HCT116 (cell line): ENCODE measurements around the gene AGAP1. TPM values are rescaled to one million over a fixed set of nuclear protein-coding genes. Genes with fewer than 3 reads are reported as not detected.

Experiments
- ATAC-seq: fragments of 200-7000 bp; cut with Tn5 transposase; 2 replicates; pipeline ENCODE4 v1.9.1; 2020; ENCODE audit warnings: mild to moderate bottlenecking, moderate library complexity
- BruUV-seq: library from RNA; stranded (reverse); fragments of 400-500 nt; replicated peaks from 2 replicates; lab custom pipeline; 2021; lab: Mats Ljungman, UMichigan
- CTCF ChIA-PET: fragments of 300-600 bp; sonication (Branson Sonifier 250); formaldehyde crosslinking; loops from one replicate; lab custom pipeline; 2021; ENCODE audit warnings: antibody characterized with exemption; lab: Charles Lee
- POLR2A ChIA-PET: fragments of 300-600, 350-600 bp; sonication (Branson Sonifier 250); formaldehyde crosslinking; loops from one replicate; lab custom pipeline; 2021; ENCODE audit warnings: antibody characterized with exemption; lab: Charles Lee
- RAD21 ChIA-PET, 2 experiments: fragments of 300-600 bp; sonication (Branson Sonifier 250); formaldehyde crosslinking; loops; one replicate each; lab custom pipeline; 2023; ENCODE audit warnings: low total read pairs in 2 of 2; ENCODE audit not compliant: uncharacterized antibody in 2 of 2, unreplicated experiment in 2 of 2, low non-redundant PET in 1 of 2; lab: Charles Lee
- DNase-seq: peaks from one replicate; pipeline ENCODE4 v3.0.0-alpha.2; 2010; ENCODE audit warnings: low read depth, low spot score
- H2AFZ ChIP-seq: fragments of 200-600 bp; shearing (Covaris generic), sonication (generic); 2 replicates; pipeline ENCODE4 v1.6.1; 2017; ENCODE audit warnings: low read depth, mixed run types, mixed read lengths, antibody characterized with exemption, low read length; ENCODE audit not compliant: poor library complexity, severe bottlenecking
- H3K27ac ChIP-seq: 2 replicates; pipeline ENCODE4 v1.5.1; 2012; ENCODE audit warnings: low read depth, low read length
- H3K27me3 ChIP-seq: fragments of 200-600 bp; sonication (generic); 2 replicates; pipeline ENCODE4 v1.6.1; 2016; ENCODE audit warnings: mixed run types, low read length, mixed read lengths; ENCODE audit not compliant: insufficient read depth
- H3K36me3 ChIP-seq, 2 experiments: fragments of 200-500 bp in 1 of 2; fragments of 200-600 bp in 1 of 2; sonication (Bioruptor generic) in 1 of 2; sonication (generic) in 1 of 2; 2 replicates each; pipeline versions ENCODE4 v1.5.1 to v1.6.1; 2014 to 2016; ENCODE audit warnings: low read length in 2 of 2, inconsistent platforms in 1 of 2, mixed read lengths in 1 of 2, mixed run types in 1 of 2; ENCODE audit not compliant: insufficient read depth in 2 of 2, control insufficient read depth in 1 of 2
- H3K4me1 ChIP-seq, 2 experiments: fragments of 200-600 bp in 1 of 2; sonication (generic) in 1 of 2; 2 replicates each; pipeline versions ENCODE4 v1.5.1 to v1.6.1; 2012 to 2017; ENCODE audit warnings: low read length in 2 of 2, inconsistent platforms in 1 of 2, mild to moderate bottlenecking in 1 of 2, mixed read lengths in 1 of 2, mixed run types in 1 of 2, moderate library complexity in 1 of 2; ENCODE audit not compliant: insufficient read depth in 2 of 2, control insufficient read depth in 1 of 2
- H3K4me2 ChIP-seq: fragments of 200-600 bp; sonication (generic); 2 replicates; pipeline ENCODE4 v1.6.1; 2017; ENCODE audit warnings: mixed run types, low read length, mixed read lengths
- H3K4me3 ChIP-seq, 2 experiments: fragments of 200-600 bp in 1 of 2; sonication (generic) in 1 of 2; replicated peaks in 1 of 2; 2 replicates each; pipeline ENCODE4 v1.5.1; 2011 to 2016; ENCODE audit warnings: low read length in 2 of 2, control low read depth in 1 of 2, low read depth in 1 of 2, mild to moderate bottlenecking in 1 of 2, mixed read lengths in 1 of 2, mixed run types in 1 of 2
- H3K79me2 ChIP-seq: fragments of 200-600 bp; sonication (generic); 2 replicates; pipeline ENCODE4 v1.6.1; 2017; ENCODE audit warnings: mild to moderate bottlenecking, mixed run types, low read length, moderate library complexity, mixed read lengths; ENCODE audit not compliant: insufficient read depth
- H3K9ac ChIP-seq: fragments of 200-600 bp; sonication (generic); 2 replicates; pipeline ENCODE4 v1.6.1; 2016; ENCODE audit warnings: low read length, mixed read lengths
- H3K9me2 ChIP-seq: fragments of 200-600 bp; sonication (generic), shearing (Covaris generic); 2 replicates; pipeline ENCODE4 v1.6.1; 2017; ENCODE audit warnings: mixed run types, mild to moderate bottlenecking, moderate library complexity; ENCODE audit not compliant: insufficient read depth
- H3K9me3 ChIP-seq, 2 experiments: fragments of 200-500 bp in 1 of 2; fragments of 200-600 bp in 1 of 2; sonication (Bioruptor generic) in 1 of 2; sonication (generic) in 1 of 2; 2 replicates each; pipeline ENCODE4 v1.6.1; 2014 to 2017; ENCODE audit warnings: low read length in 2 of 2, mixed read lengths in 2 of 2, inconsistent platforms in 1 of 2, low read depth in 1 of 2, mild to moderate bottlenecking in 1 of 2, mixed run types in 1 of 2, moderate library complexity in 1 of 2; ENCODE audit not compliant: control insufficient read depth in 1 of 2, insufficient read depth in 1 of 2
- H4K20me1 ChIP-seq: fragments of 200-600 bp; sonication (generic), shearing (Covaris generic); 2 replicates; pipeline ENCODE4 v1.6.1; 2017; ENCODE audit warnings: mixed run types, mild to moderate bottlenecking, moderate library complexity; ENCODE audit not compliant: insufficient read depth
- CEBPB ChIP-seq: IDR thresholded peaks from 2 replicates; pipeline ENCODE4 v1.6.1; 2012; ENCODE audit warnings: low read depth
- EGR1 ChIP-seq: IDR thresholded peaks from 2 replicates; pipeline ENCODE4 v1.6.1; 2012; ENCODE audit warnings: low read depth
- ELF1 ChIP-seq: IDR thresholded peaks from 2 replicates; pipeline ENCODE4 v1.6.1; 2012; ENCODE audit warnings: low read depth, borderline replicate concordance
- EZH2 ChIP-seq: fragments of 200-600 bp; sonication (generic); IDR thresholded peaks from 2 replicates; pipeline ENCODE4 v1.6.1; 2017; ENCODE audit warnings: antibody characterized with exemption, mixed run types
- JUND ChIP-seq: IDR thresholded peaks from 2 replicates; pipeline ENCODE4 v1.6.1; 2012
- POLR2A ChIP-seq: IDR thresholded peaks from 2 replicates; pipeline ENCODE4 v1.7.0; 2011; ENCODE audit warnings: borderline replicate concordance; ENCODE audit not compliant: insufficient read depth, insufficient read length; ENCODE audit errors: extremely low read depth
- POLR2AphosphoS5 ChIP-seq: IDR thresholded peaks from 2 replicates; pipeline ENCODE4 v1.6.1; 2011; ENCODE audit warnings: mild to moderate bottlenecking, low read depth, low read length, moderate library complexity
- RAD21 ChIP-seq: IDR thresholded peaks from 2 replicates; pipeline ENCODE4 v1.6.1; 2012; ENCODE audit warnings: low read depth, mild to moderate bottlenecking
- SP1 ChIP-seq: IDR thresholded peaks from 2 replicates; pipeline ENCODE4 v1.6.1; 2012; ENCODE audit warnings: low read depth
- SRF ChIP-seq: IDR thresholded peaks from 2 replicates; pipeline ENCODE4 v1.6.1; 2012; ENCODE audit warnings: low read depth
- TCF7L2 ChIP-seq: IDR thresholded peaks from 2 replicates; pipeline ENCODE4 v1.7.0; 2011; ENCODE audit warnings: borderline replicate concordance, inconsistent platforms; ENCODE audit not compliant: insufficient read depth, insufficient read length; ENCODE audit errors: extremely low read depth
- ZFX ChIP-seq: fragments of 450-650 bp; IDR thresholded peaks from 2 replicates; pipeline ENCODE4 v1.6.1; 2017
- ZNF274 ChIP-seq: fragments of 200-500 bp; sonication (Bioruptor generic); IDR thresholded peaks from 2 replicates; pipeline ENCODE4 v1.6.1; 2014; ENCODE audit warnings: mild to moderate bottlenecking, low read depth, low read length, inconsistent platforms
- intact Hi-C: fragments of 100-400 bp; cut with micrococcal nuclease; formaldehyde crosslinking; loops from 2 replicates; pipeline ENCODE4 v1.10.0; 2022
- total RNA-seq: library from RNA; stranded (reverse); gene quantifications from one replicate; pipeline ENCODE4 v1.2.1, GENCODE V29; 2021; ENCODE audit not compliant: unreplicated experiment
- TF ChIP-seq, protein P1 (sequence below): IDR thresholded peaks from 2 replicates; pipeline ENCODE4 v1.6.1; 2012
- TF ChIP-seq, protein P2 (sequence below), 3 experiments: fragments of 200-600 bp in 1 of 3; sonication (generic) in 1 of 3; IDR thresholded peaks in 2 of 3; conservative IDR thresholded peaks in 1 of 3; 2 replicates each; pipeline ENCODE4 v1.5.1; 2012 to 2017; ENCODE audit warnings: low read depth in 2 of 3, low read length in 2 of 3, antibody characterized with exemption in 1 of 3, borderline replicate concordance in 1 of 3, control low read depth in 1 of 3, mild to moderate bottlenecking in 1 of 3, mixed read lengths in 1 of 3, mixed run types in 1 of 3, moderate library complexity in 1 of 3; ENCODE audit not compliant: insufficient read depth in 1 of 3
- TF ChIP-seq, protein P3 (sequence below): IDR thresholded peaks from 2 replicates; pipeline ENCODE4 v1.6.1; 2011; ENCODE audit warnings: mild to moderate bottlenecking, low read length, moderate library complexity; ENCODE audit not compliant: insufficient replicate concordance; ENCODE audit errors: extremely low read depth
- TF ChIP-seq, protein P4 (sequence below): IDR thresholded peaks from 2 replicates; pipeline ENCODE4 v1.6.1; 2012; ENCODE audit warnings: low read depth

Gene AGAP1
- total RNA-seq, 1 experiment from 2014 or later = 43.8 TPM

DNA sequence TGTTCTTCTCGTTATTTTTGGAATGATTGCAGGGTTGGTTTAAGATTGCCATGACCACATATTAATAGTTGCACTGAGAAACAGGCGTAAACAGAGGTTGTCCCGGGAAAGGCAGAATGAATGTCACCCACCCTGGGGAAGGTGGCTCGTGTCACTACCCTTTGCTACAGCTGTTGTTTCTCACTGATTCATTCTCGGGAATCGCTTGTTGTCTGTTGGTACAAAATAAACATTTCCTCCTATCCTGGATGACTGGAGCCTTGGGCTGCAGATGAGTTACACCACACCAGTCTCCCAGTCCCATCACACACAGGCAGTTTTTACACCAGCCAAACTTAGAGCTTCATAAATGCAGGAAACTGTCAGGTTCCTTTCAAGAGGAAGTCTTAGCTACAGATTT lies 457.6 kb downstream of the AGAP1 start (continued):
- TF ChIP-seq SRF = no peak
- TF ChIP-seq, protein P1, sequence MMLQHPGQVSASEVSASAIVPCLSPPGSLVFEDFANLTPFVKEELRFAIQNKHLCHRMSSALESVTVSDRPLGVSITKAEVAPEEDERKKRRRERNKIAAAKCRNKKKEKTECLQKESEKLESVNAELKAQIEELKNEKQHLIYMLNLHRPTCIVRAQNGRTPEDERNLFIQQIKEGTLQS = no peak
- TF ChIP-seq SP1 = no peak
- TF ChIP-seq, protein P2, sequence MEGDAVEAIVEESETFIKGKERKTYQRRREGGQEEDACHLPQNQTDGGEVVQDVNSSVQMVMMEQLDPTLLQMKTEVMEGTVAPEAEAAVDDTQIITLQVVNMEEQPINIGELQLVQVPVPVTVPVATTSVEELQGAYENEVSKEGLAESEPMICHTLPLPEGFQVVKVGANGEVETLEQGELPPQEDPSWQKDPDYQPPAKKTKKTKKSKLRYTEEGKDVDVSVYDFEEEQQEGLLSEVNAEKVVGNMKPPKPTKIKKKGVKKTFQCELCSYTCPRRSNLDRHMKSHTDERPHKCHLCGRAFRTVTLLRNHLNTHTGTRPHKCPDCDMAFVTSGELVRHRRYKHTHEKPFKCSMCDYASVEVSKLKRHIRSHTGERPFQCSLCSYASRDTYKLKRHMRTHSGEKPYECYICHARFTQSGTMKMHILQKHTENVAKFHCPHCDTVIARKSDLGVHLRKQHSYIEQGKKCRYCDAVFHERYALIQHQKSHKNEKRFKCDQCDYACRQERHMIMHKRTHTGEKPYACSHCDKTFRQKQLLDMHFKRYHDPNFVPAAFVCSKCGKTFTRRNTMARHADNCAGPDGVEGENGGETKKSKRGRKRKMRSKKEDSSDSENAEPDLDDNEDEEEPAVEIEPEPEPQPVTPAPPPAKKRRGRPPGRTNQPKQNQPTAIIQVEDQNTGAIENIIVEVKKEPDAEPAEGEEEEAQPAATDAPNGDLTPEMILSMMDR (IDR thresholded peaks at IDR 0.05 in 2 of 3, conservative IDR thresholded peaks at IDR 0.05 in 1 of 3; ENCODE audit: borderline replicate concordance in 1 of 3, insufficient read depth in 1 of 3, low read depth in 2 of 3, low read length in 2 of 3) = no peak
- no peak for TF ChIP-seq ZNF274
- TF ChIP-seq ZFX = no peak

DNA sequence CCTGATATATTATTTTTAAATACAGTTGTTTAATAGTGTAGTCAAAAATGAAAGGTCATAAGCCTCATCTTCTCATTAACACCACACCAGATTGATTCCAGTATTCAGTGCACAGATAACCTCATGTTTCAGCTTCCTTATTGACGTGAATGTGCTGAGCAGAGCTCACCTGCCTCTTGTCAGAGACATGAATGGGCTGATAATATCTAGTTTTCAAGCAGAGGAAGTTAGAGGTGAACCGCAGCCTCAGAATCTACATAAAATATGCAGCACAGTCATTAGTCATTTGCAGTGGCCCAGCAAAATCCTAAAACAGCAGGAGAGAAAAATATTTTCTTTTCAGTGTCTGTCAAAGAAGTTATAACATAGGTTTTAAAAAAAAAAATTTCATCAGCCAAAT lies 458.1 kb downstream of the AGAP1 start:
- H3K9ac ChIP-seq = no peak overlapping the region
- no peak overlapping the region for H3K4me3 ChIP-seq
- H3K79me2 ChIP-seq = no peaks in the 10 kb centered on the region
- no peak overlapping the region for H3K27ac ChIP-seq
- ChIA-PET RAD21 (no interaction called here), CTCF (no interaction called here), POLR2A (no interaction called here)
- no peaks in the 10 kb centered on the region for H4K20me1 ChIP-seq
- ATAC-seq (no peak), DNase-seq (no peak)
- intact Hi-C loops = no loop called here
- no peak for TF ChIP-seq JUND
- no peak for TF ChIP-seq ELF1
- no peak for TF ChIP-seq POLR2A
- TF ChIP-seq SP1 = no peak
- TF ChIP-seq, protein P1 = no peak
- no peak for TF ChIP-seq CEBPB
- no peak for TF ChIP-seq POLR2AphosphoS5
- no peak for TF ChIP-seq TCF7L2
- TF ChIP-seq EGR1 = no peak
- TF ChIP-seq, protein P3, sequence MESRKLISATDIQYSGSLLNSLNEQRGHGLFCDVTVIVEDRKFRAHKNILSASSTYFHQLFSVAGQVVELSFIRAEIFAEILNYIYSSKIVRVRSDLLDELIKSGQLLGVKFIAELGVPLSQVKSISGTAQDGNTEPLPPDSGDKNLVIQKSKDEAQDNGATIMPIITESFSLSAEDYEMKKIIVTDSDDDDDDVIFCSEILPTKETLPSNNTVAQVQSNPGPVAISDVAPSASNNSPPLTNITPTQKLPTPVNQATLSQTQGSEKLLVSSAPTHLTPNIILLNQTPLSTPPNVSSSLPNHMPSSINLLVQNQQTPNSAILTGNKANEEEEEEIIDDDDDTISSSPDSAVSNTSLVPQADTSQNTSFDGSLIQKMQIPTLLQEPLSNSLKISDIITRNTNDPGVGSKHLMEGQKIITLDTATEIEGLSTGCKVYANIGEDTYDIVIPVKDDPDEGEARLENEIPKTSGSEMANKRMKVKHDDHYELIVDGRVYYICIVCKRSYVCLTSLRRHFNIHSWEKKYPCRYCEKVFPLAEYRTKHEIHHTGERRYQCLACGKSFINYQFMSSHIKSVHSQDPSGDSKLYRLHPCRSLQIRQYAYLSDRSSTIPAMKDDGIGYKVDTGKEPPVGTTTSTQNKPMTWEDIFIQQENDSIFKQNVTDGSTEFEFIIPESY = no peak
- no peak for TF ChIP-seq ZFX
- TF ChIP-seq, protein P4, sequence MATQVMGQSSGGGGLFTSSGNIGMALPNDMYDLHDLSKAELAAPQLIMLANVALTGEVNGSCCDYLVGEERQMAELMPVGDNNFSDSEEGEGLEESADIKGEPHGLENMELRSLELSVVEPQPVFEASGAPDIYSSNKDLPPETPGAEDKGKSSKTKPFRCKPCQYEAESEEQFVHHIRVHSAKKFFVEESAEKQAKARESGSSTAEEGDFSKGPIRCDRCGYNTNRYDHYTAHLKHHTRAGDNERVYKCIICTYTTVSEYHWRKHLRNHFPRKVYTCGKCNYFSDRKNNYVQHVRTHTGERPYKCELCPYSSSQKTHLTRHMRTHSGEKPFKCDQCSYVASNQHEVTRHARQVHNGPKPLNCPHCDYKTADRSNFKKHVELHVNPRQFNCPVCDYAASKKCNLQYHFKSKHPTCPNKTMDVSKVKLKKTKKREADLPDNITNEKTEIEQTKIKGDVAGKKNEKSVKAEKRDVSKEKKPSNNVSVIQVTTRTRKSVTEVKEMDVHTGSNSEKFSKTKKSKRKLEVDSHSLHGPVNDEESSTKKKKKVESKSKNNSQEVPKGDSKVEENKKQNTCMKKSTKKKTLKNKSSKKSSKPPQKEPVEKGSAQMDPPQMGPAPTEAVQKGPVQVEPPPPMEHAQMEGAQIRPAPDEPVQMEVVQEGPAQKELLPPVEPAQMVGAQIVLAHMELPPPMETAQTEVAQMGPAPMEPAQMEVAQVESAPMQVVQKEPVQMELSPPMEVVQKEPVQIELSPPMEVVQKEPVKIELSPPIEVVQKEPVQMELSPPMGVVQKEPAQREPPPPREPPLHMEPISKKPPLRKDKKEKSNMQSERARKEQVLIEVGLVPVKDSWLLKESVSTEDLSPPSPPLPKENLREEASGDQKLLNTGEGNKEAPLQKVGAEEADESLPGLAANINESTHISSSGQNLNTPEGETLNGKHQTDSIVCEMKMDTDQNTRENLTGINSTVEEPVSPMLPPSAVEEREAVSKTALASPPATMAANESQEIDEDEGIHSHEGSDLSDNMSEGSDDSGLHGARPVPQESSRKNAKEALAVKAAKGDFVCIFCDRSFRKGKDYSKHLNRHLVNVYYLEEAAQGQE = no peak
- TF ChIP-seq RAD21 = no peak
- TF ChIP-seq EZH2 = no peak
- no peaks in the 10 kb centered on the region for H3K9me3 ChIP-seq
- no peaks in the 10 kb centered on the region for H3K27me3 ChIP-seq
- H2AFZ ChIP-seq = no peak overlapping the region
- H3K4me2 ChIP-seq = no peak overlapping the region
- no peaks in the 10 kb centered on the region for H3K9me2 ChIP-seq
- no peaks in the 10 kb centered on the region for H3K36me3 ChIP-seq
- BruUV-seq = no TSS peak
- no peaks in the 10 kb centered on the region for H3K4me1 ChIP-seq
